Neutrophil (primary cell): ENCODE results near the gene GPR63.

Experiments used
- H3K27ac ChIP-seq: fragments of 200-600 bp; sonication (generic); 2 replicates; pipeline ENCODE4 v1.5.1; 2016; ENCODE audit warnings: mild to moderate bottlenecking, moderate library complexity
- H3K27me3 ChIP-seq: fragments of 200-600 bp; sonication (generic); 2 replicates; pipeline ENCODE4 v1.6.0; 2016; ENCODE audit warnings: mild to moderate bottlenecking
- H3K36me3 ChIP-seq: fragments of 200-600 bp; sonication (generic); 2 replicates; pipeline ENCODE4 v1.5.1; 2017
- H3K4me1 ChIP-seq, 2 experiments: fragments of 200-600 bp in 1 of 2; sonication (generic) in 1 of 2; 1 replicate in 1 of 2; 2 replicates in 1 of 2; pipeline versions ENCODE4 v1.5.1 to v1.6.1; 2013 to 2016; ENCODE audit warnings: low read depth in 1 of 2, low read length in 1 of 2, mild to moderate bottlenecking in 1 of 2, moderate library complexity in 1 of 2; ENCODE audit not compliant: control insufficient read depth in 1 of 2, insufficient read depth in 1 of 2
- H3K4me3 ChIP-seq, 2 experiments: fragments of 200-600 bp in 1 of 2; sonication (generic) in 1 of 2; 1 replicate in 1 of 2; 2 replicates in 1 of 2; pipeline ENCODE4 v1.5.1; 2013 to 2016; ENCODE audit warnings: low read depth in 1 of 2, low read length in 1 of 2, mild to moderate bottlenecking in 1 of 2, moderate library complexity in 1 of 2
- H3K9me3 ChIP-seq: fragments of 200-600 bp; sonication (generic); 2 replicates; pipeline ENCODE4 v1.5.1; 2016
- TF ChIP-seq, protein P1 (sequence below): fragments of 200-600 bp; sonication (generic); IDR thresholded peaks from 2 replicates; pipeline ENCODE4 v1.5.1; 2016; ENCODE audit warnings: antibody characterized with exemption

GPR63 gene

DNA sequence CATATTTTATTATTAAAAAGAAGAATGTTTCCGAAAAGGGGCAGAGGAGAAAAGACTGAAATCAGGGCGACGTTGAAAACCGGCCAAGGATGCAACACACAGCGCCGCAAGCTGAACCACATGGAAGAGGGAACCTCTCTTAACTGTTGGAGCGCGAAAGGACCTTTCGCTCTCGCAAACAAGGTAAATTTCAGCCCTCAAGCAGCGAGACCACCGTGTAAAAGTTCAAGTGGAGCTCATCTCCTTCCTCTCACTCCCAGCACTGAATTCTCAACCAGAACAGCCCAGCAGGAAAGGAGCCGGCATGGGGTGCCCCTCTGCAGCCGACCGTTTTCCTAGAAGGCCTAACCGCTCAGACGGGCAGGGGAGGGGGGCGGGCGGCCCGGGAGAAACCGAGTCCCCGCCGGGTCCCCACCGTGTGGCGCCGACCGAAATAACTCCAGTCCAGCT is 621 bp downstream of the GPR63 start:
- Histone ChIP-seq H3K27me3 (peaks cover 77% of the 10 kb centered on the region), H3K4me1 (peaks cover 0 to 14% of the 10 kb centered on the region in 2 experiments), H3K27ac (no peak overlapping the region), H3K36me3 (no peaks in the 10 kb centered on the region), H3K9me3 (no peaks in the 10 kb centered on the region), H3K4me3 (peak overlapping the region in 1 of 2 experiments; percentile 45)
- TF ChIP-seq, protein P1, sequence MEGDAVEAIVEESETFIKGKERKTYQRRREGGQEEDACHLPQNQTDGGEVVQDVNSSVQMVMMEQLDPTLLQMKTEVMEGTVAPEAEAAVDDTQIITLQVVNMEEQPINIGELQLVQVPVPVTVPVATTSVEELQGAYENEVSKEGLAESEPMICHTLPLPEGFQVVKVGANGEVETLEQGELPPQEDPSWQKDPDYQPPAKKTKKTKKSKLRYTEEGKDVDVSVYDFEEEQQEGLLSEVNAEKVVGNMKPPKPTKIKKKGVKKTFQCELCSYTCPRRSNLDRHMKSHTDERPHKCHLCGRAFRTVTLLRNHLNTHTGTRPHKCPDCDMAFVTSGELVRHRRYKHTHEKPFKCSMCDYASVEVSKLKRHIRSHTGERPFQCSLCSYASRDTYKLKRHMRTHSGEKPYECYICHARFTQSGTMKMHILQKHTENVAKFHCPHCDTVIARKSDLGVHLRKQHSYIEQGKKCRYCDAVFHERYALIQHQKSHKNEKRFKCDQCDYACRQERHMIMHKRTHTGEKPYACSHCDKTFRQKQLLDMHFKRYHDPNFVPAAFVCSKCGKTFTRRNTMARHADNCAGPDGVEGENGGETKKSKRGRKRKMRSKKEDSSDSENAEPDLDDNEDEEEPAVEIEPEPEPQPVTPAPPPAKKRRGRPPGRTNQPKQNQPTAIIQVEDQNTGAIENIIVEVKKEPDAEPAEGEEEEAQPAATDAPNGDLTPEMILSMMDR: no peak

DNA sequence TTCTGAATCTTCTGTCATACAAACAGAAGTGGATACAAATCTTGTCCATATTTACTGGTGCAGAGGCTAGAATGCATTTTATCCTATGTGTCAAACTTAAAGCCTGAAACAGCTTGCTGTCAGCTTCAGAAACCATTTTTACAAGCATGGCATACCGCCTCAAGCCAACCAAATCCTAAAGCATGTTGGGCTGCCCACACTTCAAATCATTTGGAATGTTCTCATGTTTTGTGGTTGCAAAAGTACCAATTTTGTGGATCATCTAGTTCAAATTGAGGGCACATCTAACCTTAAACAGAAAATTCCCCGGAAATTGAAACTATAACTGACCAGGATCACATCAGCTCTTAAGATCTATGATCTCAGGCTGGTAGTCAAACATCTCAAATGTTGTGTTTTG is 3.2 kb downstream of the GPR63 start:
- Histone ChIP-seq H3K27ac (no peak overlapping the region), H3K4me1 (peaks cover 0 to 14% of the 10 kb centered on the region in 2 experiments), H3K27me3 (peaks cover 53% of the 10 kb centered on the region), H3K4me3 (no peak overlapping the region), H3K36me3 (no peaks in the 10 kb centered on the region), H3K9me3 (no peaks in the 10 kb centered on the region)
- TF ChIP-seq, protein P1: no peak

DNA sequence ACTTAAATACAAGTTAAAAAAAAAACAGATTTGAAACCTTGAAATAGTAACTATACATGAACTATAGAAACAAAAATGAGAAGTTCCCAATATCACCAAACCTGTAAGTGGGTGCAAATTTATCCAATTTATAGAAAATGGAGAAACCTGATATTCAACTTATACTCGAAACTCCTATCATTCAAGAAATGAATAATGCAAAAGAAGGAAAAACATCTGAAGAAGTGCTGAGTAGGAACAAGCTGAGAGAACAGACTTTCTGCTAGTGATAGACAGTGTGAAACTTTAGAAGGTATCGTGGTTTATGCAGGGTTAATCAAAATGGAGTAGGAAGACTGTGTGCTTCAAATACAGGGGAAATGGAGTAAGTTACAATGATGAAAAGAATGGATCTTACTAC is 4.5 kb downstream of the GPR63 start:
- peaks cover 0 to 13% of the 10 kb centered on the region in 2 experiments for H3K4me1 ChIP-seq
- peaks cover 40% of the 10 kb centered on the region for H3K27me3 ChIP-seq
- H3K36me3 ChIP-seq: no peaks in the 10 kb centered on the region
- H3K27ac ChIP-seq: no peak overlapping the region
- H3K9me3 ChIP-seq: no peaks in the 10 kb centered on the region
- TF ChIP-seq, protein P1: no peak
- H3K4me3 ChIP-seq: no peak overlapping the region

DNA sequence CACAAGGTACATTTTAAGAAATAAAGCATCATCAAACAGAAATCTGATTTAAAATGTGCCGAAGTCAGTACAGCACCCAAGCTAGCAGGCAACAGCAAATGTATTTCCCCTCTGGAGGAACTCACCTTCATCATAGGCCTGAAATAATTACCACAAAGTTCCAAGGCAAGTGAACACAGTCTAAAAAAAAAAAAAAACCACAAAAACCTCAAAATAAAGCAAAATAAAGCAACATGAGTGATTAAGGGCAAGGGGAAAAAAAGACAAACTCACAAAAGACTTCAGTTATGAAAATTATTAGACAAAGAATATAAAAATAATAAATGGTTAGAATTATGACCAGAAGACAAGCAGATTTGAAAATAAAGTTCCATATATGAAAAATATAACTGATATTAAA is 10.4 kb downstream of the GPR63 start:
- Histone ChIP-seq H3K27me3 (no peaks in the 10 kb centered on the region), H3K9me3 (no peaks in the 10 kb centered on the region), H3K4me1 (no peaks in the 10 kb centered on the region), H3K27ac (no peak overlapping the region), H3K4me3 (no peak overlapping the region), H3K36me3 (no peaks in the 10 kb centered on the region)
- TF ChIP-seq, protein P1: no peak

DNA sequence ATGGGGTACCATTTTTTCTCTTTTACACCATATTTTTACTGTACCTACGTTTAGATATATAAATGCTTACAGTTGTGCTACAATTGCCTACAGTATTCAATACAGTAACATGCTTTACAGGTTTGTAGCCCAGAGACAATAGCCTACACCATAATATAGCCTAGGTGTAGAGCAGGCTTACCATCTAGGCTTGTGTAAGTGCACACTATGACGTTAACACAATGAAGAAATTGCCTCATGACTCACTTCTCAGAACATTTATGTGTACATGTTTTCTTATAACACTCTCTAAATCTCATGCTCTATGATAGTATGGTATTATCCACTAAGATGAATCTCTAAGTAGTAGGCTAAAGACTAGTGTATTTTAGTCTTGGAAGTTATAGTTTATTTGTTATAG is 13.5 kb downstream of the GPR63 start:
- no peaks in the 10 kb centered on the region for H3K4me1 ChIP-seq
- no peak overlapping the region for H3K27ac ChIP-seq
- H3K36me3 ChIP-seq: no peaks in the 10 kb centered on the region
- H3K9me3 ChIP-seq: no peaks in the 10 kb centered on the region
- H3K27me3 ChIP-seq: no peaks in the 10 kb centered on the region
- H3K4me3 ChIP-seq: no peak overlapping the region
- TF ChIP-seq, protein P1: no peak

DNA sequence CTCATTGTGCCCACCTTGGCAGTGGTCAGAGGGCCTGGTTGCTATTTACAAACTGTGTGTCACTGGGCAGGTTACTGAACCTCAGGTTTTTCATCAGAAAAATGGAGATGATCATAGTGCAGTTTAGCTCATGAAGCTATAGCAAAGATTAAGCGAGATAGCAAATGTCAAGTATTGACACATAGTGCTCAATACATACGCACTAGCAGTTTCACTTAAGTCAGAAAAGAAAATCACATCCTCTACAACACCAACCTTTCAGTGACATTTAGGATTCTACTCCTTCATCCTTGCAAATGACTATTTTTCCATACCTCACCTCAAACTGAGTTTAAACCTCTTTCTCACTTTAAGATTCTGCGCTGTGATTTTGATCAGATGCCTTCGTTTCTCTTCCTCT is 16.2 kb downstream of the GPR63 start:
- H3K27me3 ChIP-seq: no peaks in the 10 kb centered on the region
- TF ChIP-seq, protein P1: no peak
- H3K27ac ChIP-seq: no peak overlapping the region
- H3K36me3 ChIP-seq: no peaks in the 10 kb centered on the region
- no peaks in the 10 kb centered on the region for H3K9me3 ChIP-seq
- H3K4me3 ChIP-seq: no peak overlapping the region
- H3K4me1 ChIP-seq: no peaks in the 10 kb centered on the region
